Muscle of back (tissue), 11 donors: ENCODE measurements around the gene ZNF407. TPM values are rescaled to one million over a fixed set of nuclear protein-coding genes. Genes with fewer than 3 reads are reported as not detected.

ENCODE experiments used
- DNase-seq, 3 donors: peaks; one replicate each; pipeline versions ENCODE4 v3.0.0 to v3.0.0-alpha.2; 2013
- polyA plus RNA-seq, 10 donors: library from polyadenylated mRNA; unstranded; fragments of 120-200 nt; gene quantifications; one replicate each; pipeline ENCODE4 v1.2.1, GENCODE V29; 2013; ENCODE audit not compliant: insufficient read length in 10 of 10

Gene ZNF407
- polyA plus RNA-seq, 10 donors, result 4.8 to 7.5 (median 6.0) TPM

GRCh38 chr18:74579496-74580065, 18.1 kb upstream of the ZNF407 start:
- peak in 2 of 3 donors; percentile 35 to 56 for DNase-seq

- no peak for DNase-seq
Measured at GRCh38 chr18:74582642-74583041, 15.0 kb upstream of the ZNF407 start.

- no peak for DNase-seq
Measured at GRCh38 chr18:74587441-74587840, 10.2 kb upstream of the ZNF407 start.

GRCh38 chr18:74589021-74589420, 8.6 kb upstream of the ZNF407 start:
- no peak for DNase-seq

GRCh38 chr18:74589811-74590210, 7.9 kb upstream of the ZNF407 start:
- no peak for DNase-seq

GRCh38 chr18:74590671-74591070, 7.0 kb upstream of the ZNF407 start:
- no peak for DNase-seq

- DNase-seq, result no peak
Measured at GRCh38 chr18:74595431-74595830, 2.2 kb upstream of the ZNF407 start.

GRCh38 chr18:74597034-74597661, 522 bp upstream of the ZNF407 start:
- peak in 2 of 3 donors; percentile 84 to 97 for DNase-seq

GRCh38 chr18:74598350-74599001, 806 bp downstream of the ZNF407 start:
- peak; percentile 33 to 91 (median 63) for DNase-seq

- no peak for DNase-seq
Measured at GRCh38 chr18:74604361-74604760, 6.7 kb downstream of the ZNF407 start.

- no peak for DNase-seq
Measured at GRCh38 chr18:74604774-74605173, 7.1 kb downstream of the ZNF407 start.

- DNase-seq, result no peak
Measured at GRCh38 chr18:74608681-74609080, 11.0 kb downstream of the ZNF407 start.

GRCh38 chr18:74609535-74609934, 11.9 kb downstream of the ZNF407 start:
- no peak for DNase-seq

GRCh38 chr18:74610051-74610615, 12.5 kb downstream of the ZNF407 start:
- DNase-seq, result no peak

- no peak for DNase-seq
Measured at GRCh38 chr18:74610860-74611259, 13.2 kb downstream of the ZNF407 start.

- DNase-seq, result no peak
Measured at GRCh38 chr18:74611765-74612164, 14.1 kb downstream of the ZNF407 start.

GRCh38 chr18:74613381-74613780, 15.7 kb downstream of the ZNF407 start:
- DNase-seq, result no peak

- no peak for DNase-seq
Measured at GRCh38 chr18:74616494-74616893, 18.8 kb downstream of the ZNF407 start.

GRCh38 chr18:74617486-74617885, 19.8 kb downstream of the ZNF407 start:
- no peak for DNase-seq

GRCh38 chr18:74622072-74622471, 24.4 kb downstream of the ZNF407 start:
- no peak for DNase-seq

- DNase-seq, result no peak
Measured at GRCh38 chr18:74623047-74623816, 25.6 kb downstream of the ZNF407 start.

- no peak for DNase-seq
Measured at GRCh38 chr18:74624466-74624865, 26.8 kb downstream of the ZNF407 start.
